ENCODE data around the gene RAE1. TPM values are rescaled to one million over a fixed set of nuclear protein-coding genes. Genes with fewer than 3 reads are reported as not detected.

Gene RAE1
- total and polyA plus RNA-seq, 2 experiments from 2014 or later: 35.4 to 43.3 TPM

- H3K27me3 ChIP-seq (ENCODE audit: insufficient read depth): no peaks in the 10 kb centered on the region
- no peaks in the 10 kb centered on the region for H3F3A ChIP-seq (replicated peaks; ENCODE audit: low read depth)
- Mint-ChIP-seq H3K4me3 (no peak overlapping the region), H3K27ac (peak overlapping the region; percentile 64), H3K9me3 (no peaks in the 10 kb centered on the region), H3K27me3 (ENCODE audit: insufficient read depth, low read depth, poor library complexity) (peaks cover 19% of the 10 kb centered on the region), H3K36me3 (ENCODE audit: low read depth) (peaks cover 87% of the 10 kb centered on the region), H3K4me1 (peaks cover 21% of the 10 kb centered on the region)
- peaks cover 7% of the 10 kb centered on the region for H3K4me1 ChIP-seq (ENCODE audit: insufficient read depth)
- no peak overlapping the region for H3K4me2 ChIP-seq
- no peak overlapping the region for H3K4me3 ChIP-seq
- H4K20me1 ChIP-seq (replicated peaks; ENCODE audit: insufficient read depth): peaks cover 15% of the 10 kb centered on the region; the same call in 1 of the 2 replicates
- H3K9me2 ChIP-seq (ENCODE audit: insufficient read depth): no peaks in the 10 kb centered on the region
- H3K36me3 ChIP-seq (ENCODE audit: insufficient read depth): peaks cover 40% of the 10 kb centered on the region
- H3K79me2 ChIP-seq (replicated peaks; ENCODE audit: insufficient read depth): no peaks in the 10 kb centered on the region; the same call in 1 of the 2 replicates
- DNase-seq (ENCODE audit: low spot score) (no peak), ATAC-seq (no peak)
- TF ChIP-seq ZNF114 (CRISPR knock-in tag; IDR thresholded peaks at IDR 0.05) (no peak), CREB1 (CRISPR knock-in tag; IDR thresholded peaks at IDR 0.05; ENCODE audit: low read depth) (no peak), JUNB (IDR thresholded peaks at IDR 0.05; ENCODE audit: unreplicated experiment) (no peak), POLR2AphosphoS5 (IDR thresholded peaks at IDR 0.05; ENCODE audit: low read depth) (no peak), ZNF462 (CRISPR knock-in tag; IDR thresholded peaks at IDR 0.05) (no peak), EZH2phosphoT487 (IDR thresholded peaks at IDR 0.05; ENCODE audit: unreplicated experiment) (no peak)
- H3K27ac ChIP-seq (ENCODE audit: low read depth): no peak overlapping the region
- no peak overlapping the region for H2AFZ ChIP-seq
Measured at GRCh38 chr20:57375652-57376230, 24.7 kb downstream of the RAE1 start.

- no peak overlapping the region for H2AFZ ChIP-seq
- H3K27ac ChIP-seq (ENCODE audit: low read depth): no peak overlapping the region
- no peak overlapping the region for H3K4me2 ChIP-seq
- H3K36me3 Mint-ChIP-seq (ENCODE audit: low read depth): peaks cover 74% of the 10 kb centered on the region
- H3K9me3 Mint-ChIP-seq: no peaks in the 10 kb centered on the region
- H3F3A ChIP-seq (replicated peaks; ENCODE audit: low read depth): no peaks in the 10 kb centered on the region
- peaks cover 21% of the 10 kb centered on the region for H3K4me1 Mint-ChIP-seq
- DNase-seq (ENCODE audit: low spot score): no peak
- H3K27ac Mint-ChIP-seq: no peak overlapping the region
- H3K4me3 ChIP-seq: no peak overlapping the region
- H3K9me2 ChIP-seq (ENCODE audit: insufficient read depth): no peaks in the 10 kb centered on the region
- no peaks in the 10 kb centered on the region for H3K27me3 ChIP-seq (ENCODE audit: insufficient read depth)
- peaks cover 15% of the 10 kb centered on the region for H4K20me1 ChIP-seq (replicated peaks; ENCODE audit: insufficient read depth)
- peaks cover 30% of the 10 kb centered on the region; the same call in 1 of the 2 replicates for H3K36me3 ChIP-seq (ENCODE audit: insufficient read depth)
- H3K4me3 Mint-ChIP-seq: no peak overlapping the region
- ATAC-seq: no peak
- no peaks in the 10 kb centered on the region; the same call in 1 of the 2 replicates for H3K79me2 ChIP-seq (replicated peaks; ENCODE audit: insufficient read depth)
- peaks cover 17% of the 10 kb centered on the region for H3K27me3 Mint-ChIP-seq (ENCODE audit: insufficient read depth, low read depth, poor library complexity)
- TF ChIP-seq EZH2 (IDR thresholded peaks at IDR 0.05; ENCODE audit: low read depth, unreplicated experiment): no peak
- no peak for TF ChIP-seq STAT1 (IDR thresholded peaks at IDR 0.05; ENCODE audit: unreplicated experiment)
- no peak for TF ChIP-seq EZH2phosphoT487 (IDR thresholded peaks at IDR 0.05; ENCODE audit: unreplicated experiment)
- no peak for TF ChIP-seq ZNF114 (CRISPR knock-in tag; IDR thresholded peaks at IDR 0.05)
- no peak for TF ChIP-seq CTCF (conservative IDR thresholded peaks at IDR 0.05; ENCODE audit: low read depth in 2 of 2)
- peaks cover 7% of the 10 kb centered on the region for H3K4me1 ChIP-seq (ENCODE audit: insufficient read depth)
Measured at GRCh38 chr20:57377350-57377749, 26.3 kb downstream of the RAE1 start.
